Activated CD4-positive, alpha-beta T cell treated with anti-CD3 and anti-CD28 coated beads for 4 hours (primary cell): Measurements from ENCODE around the gene HIVEP2.
A peak's percentile ranks its signal among the peaks of the same experiment; 100 is the strongest.

Source experiments
- DNase-seq, 2 donors: peaks; one replicate each; pipeline ENCODE4 v3.0.0-alpha.2; 2020

Gene HIVEP2

GRCh38 chr6:142857796-142858555 is 87.0 kb downstream of the HIVEP2 start:
- no peak for DNase-seq

GRCh38 chr6:142857233-142857761 is 87.7 kb downstream of the HIVEP2 start:
- DNase-seq: no peak

DNA sequence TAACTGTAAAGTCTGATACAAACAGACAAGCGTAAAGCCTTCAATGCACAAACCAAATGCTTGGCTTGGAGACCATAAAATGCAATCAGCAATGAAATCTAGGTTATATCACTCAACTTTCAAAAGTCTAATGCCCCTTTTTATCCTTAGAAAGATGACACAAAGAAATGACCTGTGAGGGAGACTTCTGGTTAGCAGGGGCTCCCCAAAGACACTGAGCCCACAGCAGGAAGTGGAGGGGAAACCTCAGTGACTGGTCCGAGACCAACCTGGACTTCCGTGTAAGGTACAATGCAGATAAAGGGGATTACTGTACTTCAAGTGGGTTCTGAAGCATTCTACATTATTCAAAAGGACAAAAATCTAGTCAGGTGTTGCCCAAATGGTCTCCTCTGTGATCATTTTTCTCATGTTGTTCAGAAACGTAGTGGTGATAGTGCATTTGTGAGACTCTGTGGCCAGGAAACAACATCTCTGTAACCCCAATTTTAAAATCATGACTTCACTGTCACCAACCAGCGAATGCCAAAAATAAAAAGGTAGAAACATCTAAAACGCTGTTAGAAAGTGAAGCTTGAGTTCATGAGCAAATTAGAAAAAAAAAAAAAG is 88.2 kb downstream of the HIVEP2 start:
- DNase-seq: no peak

- DNase-seq: no peak
Observed at GRCh38 chr6:142855893-142856623, 88.9 kb downstream of the HIVEP2 start.

GRCh38 chr6:142854589-142855488 is 90.1 kb downstream of the HIVEP2 start:
- DNase-seq: no peak

GRCh38 chr6:142853244-142854180 is 91.5 kb downstream of the HIVEP2 start:
- DNase-seq: no peak

GRCh38 chr6:142851601-142852000 is 93.4 kb downstream of the HIVEP2 start:
- DNase-seq: no peak

- DNase-seq: peak; percentile 54 to 55
Observed at GRCh38 chr6:142850679-142851423, 94.1 kb downstream of the HIVEP2 start.

GRCh38 chr6:142848976-142849375 is 96.0 kb downstream of the HIVEP2 start:
- no peak for DNase-seq

DNA sequence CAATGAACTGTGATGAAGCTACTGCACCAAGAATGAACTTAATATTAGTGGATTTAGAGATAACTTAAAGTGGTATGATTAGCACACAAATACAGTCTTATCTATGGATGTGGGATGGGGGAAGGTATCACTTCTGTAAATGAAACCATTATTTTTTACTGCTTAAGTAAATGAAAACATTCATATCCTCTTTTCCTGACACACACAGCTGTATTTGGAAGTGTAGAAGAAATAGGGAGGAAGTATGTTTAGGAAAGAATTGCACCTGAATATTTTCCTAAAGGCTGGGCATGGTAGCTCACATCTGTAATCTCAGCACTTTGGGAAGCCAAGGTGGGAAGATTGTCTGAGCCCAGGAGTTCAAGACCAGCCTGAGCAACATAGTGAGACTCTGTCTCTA is 96.8 kb downstream of the HIVEP2 start:
- no peak for DNase-seq

- DNase-seq: no peak
Observed at GRCh38 chr6:142846883-142847287, 98.1 kb downstream of the HIVEP2 start.

DNA sequence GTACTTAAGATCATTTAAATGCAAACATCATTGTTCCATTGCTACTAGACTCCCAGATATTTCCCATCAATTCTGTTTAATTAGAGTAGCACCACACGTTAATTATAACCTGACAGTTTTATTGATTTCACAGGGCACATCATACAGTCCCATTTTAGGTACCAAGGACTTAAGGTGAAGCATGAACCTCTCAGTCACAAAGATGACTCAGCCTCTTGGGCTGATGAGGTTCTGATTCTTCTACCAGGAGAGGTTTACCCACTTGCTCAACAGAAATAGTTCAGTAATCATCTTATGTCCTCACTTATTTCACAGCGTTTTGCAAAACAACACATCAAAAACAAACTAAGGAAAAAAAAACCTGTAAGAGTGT is 98.5 kb downstream of the HIVEP2 start:
- no peak for DNase-seq

GRCh38 chr6:142845624-142846458 is 99.1 kb downstream of the HIVEP2 start:
- DNase-seq: no peak

DNA sequence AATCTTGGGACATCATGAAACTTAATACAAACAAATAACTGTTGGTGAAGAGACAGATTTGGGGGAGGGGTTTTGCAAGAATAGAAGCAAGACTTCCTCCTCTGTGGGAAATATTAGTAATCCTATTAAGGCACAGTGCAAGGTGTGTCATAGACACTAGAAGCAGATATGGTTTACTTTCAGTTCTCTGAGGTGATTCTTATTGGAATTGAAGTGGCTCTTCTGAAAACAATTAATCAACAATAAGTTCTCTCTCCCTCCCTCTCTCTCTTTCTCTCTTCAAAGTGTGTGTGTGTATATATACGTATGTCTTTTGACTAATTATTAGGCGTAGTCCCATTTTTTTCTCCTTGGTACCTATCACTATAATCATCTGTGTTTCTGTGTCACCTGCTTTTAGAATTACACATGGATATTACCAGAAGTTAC is 99.8 kb downstream of the HIVEP2 start:
- no peak for DNase-seq

GRCh38 chr6:142844065-142844755 is 100.8 kb downstream of the HIVEP2 start:
- no peak for DNase-seq

GRCh38 chr6:142843361-142843760 is 101.6 kb downstream of the HIVEP2 start:
- no peak for DNase-seq

- peak; percentile 53 to 59 for DNase-seq
Observed at GRCh38 chr6:142842418-142843261, 102.3 kb downstream of the HIVEP2 start.

DNA sequence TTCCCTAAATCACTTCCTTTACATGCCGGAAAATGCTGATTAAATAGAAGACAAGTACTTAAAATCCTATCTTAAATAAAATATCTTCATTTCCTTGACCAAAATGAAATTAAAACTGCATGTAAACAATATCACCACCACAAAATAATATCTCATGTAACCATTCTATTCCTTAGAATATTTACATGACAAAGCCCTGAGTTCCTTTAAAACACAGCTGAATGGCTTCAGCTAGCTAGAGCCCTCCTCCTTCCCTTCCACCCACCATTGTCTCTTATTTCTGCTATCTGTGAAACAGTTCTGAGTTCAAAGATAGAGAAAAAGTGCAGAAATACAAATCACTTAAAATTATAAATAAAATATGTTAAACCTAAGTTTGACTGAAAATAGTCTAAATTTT is 103.1 kb downstream of the HIVEP2 start:
- DNase-seq: no peak
